NCI-H1105 (cell line): ENCODE data around the gene EPHA1.

ENCODE experiments used
- DNase-seq: peaks from one replicate; lab custom pipeline; 2025; lab: John Stamatoyannopoulos, UW

Gene EPHA1

DNA sequence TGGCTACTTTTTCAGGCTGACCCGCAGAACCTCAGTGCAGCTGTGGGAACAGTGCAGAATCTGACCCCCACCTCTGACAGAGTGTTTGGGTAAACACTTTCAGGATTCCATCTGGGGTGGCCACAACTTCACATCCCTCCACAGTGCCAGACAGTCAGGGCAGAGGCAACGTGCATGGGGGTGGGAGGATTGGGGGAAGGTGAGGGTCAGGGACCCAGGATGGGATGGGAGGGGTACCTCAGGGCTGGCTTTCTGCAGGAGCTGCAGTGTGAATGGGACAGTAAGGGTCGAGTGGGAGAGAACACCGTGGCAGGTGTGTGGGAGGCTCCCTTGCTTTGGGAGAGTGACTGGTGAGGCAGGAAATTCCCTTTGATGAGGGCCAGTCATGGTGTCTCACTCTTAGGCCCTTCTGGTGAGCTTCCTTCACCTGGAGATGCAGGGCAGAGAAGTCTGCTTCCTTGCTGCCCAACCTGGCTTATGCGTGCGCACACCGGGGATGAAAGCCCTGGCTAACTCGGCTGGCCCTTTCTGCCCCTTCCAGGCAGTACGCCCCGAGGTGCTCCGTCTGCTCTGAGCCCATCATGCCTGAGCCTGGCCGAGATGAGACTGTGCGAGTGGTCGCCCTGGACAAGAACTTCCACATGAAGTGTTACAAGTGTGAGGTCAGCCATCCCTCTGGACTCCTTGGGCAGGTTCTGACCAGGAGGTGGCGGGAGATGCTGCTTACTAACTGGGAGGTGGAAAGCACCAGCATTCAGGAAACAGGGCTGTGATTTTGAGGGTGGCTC lies 19.1 kb downstream of the EPHA1 start:
- no peak for DNase-seq

DNA sequence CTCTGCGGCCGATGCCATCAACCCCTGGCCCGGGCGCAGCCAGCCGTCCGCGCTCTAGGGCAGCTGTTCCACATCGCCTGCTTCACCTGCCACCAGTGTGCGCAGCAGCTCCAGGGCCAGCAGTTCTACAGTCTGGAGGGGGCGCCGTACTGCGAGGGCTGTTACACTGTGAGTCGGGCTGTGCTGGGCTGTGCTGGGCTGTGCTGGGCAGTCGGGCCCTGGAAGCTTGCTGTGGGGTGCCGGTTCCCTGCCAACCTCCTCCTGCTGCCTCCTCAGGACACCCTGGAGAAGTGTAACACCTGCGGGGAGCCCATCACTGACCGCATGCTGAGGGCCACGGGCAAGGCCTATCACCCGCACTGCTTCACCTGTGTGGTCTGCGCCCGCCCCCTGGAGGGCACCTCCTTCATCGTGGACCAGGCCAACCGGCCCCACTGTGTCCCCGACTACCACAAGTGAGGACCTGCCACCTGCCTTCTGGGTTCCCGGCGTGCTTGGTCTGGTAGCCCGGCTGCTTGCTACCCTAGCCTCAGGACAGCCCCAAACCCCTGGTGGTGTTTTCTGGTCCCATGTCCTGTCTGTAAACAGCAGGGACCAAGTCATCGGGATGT lies 20.1 kb downstream of the EPHA1 start:
- DNase-seq = no peak

DNA sequence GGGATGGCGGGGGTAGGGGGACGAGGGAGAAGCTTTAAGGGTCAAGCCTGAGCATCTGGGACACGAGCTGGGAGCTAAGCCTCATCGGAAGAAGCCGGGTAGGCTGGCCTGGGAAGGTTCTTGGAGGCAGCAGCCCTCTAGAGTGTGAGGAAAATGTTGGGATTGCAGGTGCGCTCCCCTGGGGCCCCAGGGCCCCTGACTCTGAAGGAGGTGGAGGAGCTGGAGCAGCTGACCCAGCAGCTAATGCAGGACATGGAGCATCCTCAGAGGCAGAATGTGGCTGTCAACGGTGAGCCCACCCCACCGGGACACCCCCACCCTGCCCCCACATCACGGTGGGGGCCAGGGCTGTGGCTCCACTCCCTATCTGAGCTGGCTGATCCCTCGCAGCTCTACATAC lies 20.6 kb downstream of the EPHA1 start:
- DNase-seq = no peak

DNA sequence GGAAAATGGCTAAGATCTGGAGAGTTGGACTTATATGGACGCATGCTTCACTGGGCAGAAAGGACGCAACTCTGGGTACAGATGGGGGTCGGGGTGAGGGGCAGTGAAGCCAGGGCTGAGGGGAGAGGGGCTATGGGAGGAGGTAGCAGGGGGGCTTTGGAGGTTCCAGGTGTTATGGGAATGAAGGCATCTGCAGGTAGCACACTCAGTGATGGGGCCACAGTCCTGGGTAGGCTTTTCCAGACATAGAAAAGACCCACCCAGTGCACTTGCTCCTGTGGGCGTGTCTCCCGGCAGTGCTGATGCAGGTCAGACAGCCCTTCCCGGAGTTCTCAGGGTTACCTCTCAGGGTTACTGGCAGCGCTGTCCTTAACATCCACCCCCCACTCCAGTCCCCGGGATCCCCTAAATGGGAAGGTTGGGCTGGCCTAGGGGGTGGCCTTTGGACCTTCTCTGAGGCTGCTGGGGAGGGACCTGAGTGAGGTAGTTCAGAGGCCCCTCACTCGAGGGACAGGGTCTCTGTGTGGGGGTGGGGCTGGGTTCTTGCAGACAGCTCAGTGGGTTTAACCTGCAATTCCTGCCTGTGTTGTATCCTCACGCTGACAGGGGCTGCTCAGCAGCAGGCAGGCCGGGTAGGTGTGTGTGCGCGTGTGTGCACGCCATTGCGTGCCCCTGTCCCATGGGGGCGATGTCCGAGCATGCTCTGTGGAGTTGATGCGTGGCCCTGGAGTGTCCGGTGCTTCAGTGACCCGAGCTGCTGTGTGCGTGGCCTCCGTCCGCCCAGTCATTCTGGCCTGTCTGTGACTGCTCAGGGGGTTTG lies 21.3 kb downstream of the EPHA1 start:
- DNase-seq = no peak

DNA sequence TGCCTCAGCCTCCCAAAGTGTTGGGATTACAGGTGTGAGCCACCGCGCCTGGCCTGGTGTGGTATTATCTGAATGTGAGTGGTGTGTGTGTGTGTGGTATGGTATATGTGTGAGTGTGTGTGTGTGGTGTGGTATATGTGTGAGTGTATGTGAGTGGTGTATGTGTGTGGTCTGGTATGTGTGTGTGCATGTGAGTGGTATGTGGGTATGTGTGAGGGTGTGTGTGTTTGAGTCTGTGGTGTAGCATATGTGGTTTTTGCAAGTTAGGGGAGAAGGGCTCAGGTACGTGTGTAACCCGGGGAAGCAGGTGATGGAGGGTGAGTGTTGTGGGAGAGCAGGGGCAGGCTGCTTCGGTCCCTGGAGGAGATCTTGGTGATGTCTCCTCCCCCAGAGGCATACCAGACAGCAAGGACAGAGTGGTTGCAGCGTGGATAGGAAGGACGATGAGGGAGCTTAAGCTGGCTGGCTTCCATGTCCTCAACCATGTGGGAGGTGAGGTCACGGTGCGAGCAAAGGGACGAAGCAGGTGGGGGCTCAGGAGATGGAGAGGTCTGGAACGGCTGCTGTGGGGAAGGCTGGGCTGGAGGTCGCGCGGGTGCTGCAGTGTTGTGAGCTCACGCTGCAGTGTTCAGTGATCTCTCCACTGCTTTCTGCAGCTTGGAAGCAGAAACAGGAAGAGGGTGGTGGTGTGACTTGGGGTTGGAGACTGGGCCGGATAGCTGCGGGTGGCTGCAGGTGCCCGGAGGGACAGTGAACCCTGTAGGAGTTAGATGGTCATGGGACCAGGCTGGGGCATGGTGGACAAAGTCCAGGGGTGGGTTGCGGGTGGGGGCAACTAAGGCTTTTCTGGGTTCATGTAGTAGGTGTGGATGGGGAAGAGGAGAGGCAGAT lies 22.5 kb downstream of the EPHA1 start:
- DNase-seq = no peak

DNA sequence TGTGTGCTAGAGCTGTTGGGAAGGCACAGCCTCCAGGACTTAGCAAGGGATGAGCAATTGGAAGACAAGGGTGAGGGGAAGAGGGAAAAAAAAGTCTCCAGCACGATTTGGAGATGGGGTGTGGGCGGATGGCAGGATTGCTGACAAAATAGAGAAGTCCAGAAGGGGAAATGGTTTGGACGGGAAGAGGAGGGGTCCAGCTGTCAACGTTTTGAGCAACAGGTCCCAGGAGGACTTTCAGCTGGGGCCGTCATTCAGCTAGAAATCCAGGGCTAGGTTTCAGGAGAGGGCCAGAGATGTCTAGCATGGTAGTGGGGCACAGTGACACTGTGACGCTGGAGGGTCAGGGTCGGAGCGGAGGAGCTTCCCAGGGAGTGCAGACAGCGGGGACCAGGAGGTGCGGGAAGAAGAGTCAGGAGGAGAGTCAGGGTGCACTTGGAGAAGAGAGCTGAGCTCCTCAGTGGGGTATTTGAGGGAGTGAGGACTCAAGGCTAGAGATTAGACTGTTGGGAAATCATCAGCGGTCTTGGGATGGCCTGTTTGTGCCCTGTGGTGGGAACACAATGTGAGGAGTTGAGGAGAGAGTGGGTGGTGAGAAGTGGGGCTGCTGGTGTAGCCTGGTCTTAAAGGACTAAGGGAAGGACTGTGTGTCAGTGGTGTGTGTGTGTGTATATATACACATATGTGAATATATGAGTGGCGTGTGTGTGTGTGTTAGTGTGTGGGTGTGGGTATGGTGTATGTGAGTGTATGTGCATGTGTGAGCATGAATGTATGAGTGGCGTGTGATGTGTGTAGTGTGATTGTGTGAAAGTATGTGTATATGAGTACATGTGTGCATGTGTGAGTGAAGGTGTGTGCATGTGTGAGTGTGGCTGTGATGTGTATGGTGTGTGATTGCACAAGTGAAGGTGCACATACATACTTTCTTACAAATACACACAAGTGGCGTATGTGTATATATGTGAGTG lies 23.7 kb downstream of the EPHA1 start:
- no peak for DNase-seq

DNA sequence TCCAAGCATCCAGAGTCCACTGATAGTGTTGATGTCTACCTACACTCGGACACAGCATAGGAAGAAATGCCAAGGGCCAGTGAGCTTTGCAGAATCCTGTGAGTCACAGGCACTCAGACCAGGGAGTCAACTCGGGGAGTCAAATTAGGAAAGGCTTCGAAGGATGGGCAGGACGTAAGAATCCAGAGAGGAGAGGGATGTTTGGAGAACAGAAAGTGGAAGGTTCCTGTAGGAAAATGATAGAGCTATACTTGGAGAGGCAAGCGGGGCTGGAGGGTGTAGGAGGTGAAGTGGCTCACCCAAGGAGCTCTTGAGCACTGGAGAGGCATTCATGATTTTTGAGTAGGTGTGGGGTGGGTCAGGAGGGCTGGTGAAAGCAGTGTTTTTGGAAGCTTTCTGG lies 24.5 kb downstream of the EPHA1 start:
- no peak for DNase-seq

DNA sequence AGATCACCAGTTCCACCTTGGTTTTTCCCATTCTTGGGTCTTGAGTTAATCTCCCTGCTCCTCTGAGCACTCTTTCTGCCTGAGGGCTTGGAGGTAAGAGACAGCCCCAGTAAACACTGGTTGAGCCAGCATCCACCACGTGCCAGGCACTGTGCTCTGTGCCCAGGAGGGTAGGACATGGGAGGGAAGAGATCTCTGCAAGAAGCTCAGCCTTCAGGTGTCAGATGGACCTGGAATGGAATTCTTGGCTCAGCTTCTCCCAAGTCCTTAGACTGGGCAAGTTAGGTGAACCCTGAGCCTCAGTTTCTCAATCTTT lies 25.1 kb downstream of the EPHA1 start:
- DNase-seq = no peak

DNA sequence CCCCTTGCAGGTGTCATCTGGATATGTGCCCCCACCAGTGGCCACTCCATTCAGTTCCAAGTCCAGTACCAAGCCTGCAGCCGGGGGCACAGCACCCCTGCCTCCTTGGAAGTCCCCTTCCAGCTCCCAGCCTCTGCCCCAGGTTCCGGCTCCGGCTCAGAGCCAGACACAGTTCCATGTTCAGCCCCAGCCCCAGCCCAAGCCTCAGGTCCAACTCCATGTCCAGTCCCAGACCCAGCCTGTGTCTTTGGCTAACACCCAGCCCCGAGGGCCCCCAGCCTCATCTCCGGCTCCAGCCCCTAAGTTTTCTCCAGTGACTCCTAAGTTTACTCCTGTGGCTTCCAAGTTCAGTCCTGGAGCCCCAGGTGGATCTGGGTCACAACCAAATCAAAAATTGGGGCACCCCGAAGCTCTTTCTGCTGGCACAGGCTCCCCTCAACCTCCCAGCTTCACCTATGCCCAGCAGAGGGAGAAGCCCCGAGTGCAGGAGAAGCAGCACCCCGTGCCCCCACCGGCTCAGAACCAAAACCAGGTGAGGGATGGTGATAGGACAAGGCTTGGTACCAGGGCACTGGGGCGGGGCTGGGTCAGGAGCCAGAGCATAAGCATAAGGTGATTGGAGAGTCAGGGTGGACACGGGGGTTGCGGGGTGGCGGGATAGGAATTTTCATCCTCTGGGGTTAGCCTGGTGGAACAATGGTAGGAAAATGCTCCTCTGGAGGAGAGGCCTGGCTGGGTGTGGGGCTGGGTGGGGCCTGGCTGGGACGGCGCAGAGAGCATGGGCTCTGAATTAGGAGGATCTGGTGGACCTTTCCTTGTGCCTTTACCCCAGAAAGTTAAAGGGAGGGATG lies 25.6 kb downstream of the EPHA1 start:
- no peak for DNase-seq

DNA sequence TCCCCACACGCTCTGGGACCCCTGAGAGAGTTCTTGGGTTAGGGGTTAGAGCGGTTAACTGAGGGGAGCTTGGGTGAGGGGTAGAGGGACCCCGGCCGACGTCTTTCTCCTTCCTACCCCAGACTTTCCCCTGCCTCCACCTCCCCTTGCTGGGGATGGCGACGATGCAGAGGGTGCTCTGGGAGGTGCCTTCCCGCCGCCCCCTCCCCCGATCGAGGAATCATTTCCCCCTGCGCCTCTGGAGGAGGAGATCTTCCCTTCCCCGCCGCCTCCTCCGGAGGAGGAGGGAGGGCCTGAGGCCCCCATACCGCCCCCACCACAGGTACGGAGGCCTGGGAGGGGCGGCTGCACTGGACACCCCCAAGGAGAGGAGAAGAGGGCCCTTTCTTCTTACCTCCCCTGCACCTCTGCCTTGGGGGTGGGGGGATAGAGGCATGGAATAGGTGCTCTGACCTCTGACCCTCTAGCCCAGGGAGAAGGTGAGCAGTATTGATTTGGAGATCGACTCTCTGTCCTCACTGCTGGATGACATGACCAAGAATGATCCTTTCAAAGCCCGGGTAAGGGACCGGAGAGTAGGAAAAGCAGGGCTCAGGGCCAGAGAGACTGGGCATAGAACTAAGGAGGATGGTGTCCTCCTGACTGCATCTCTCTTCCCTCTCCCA lies 26.4 kb downstream of the EPHA1 start:
- no peak for DNase-seq

DNA sequence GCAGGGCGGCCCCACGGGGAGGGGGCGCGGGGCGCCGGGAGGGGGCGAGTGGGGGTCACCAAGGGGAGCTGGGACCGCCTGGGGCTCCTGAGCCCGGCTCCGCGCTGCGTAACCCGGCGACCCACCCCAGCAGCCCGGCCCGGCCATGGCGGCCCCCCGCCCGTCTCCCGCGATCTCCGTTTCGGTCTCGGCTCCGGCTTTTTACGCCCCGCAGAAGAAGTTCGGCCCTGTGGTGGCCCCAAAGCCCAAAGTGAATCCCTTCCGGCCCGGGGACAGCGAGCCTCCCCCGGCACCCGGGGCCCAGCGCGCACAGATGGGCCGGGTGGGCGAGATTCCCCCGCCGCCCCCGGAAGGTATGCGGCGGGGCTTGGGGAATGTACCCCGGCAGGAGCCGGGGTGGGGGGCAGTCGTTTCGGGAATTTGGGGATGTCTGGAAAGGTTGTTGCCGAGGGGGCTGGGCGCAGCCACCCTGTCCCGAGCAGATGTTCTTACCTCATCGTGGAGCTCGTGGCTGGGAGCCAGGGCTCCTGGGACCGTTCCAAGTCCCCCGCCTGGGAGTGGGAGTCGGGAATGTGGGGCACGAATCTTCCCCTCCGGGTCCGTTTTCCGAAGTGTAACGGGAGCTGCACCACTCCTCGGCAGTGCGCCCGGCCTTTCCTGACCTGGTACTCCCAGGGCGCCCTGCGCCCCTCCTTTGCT lies 27.1 kb downstream of the EPHA1 start:
- DNase-seq = peak; percentile 54

DNA sequence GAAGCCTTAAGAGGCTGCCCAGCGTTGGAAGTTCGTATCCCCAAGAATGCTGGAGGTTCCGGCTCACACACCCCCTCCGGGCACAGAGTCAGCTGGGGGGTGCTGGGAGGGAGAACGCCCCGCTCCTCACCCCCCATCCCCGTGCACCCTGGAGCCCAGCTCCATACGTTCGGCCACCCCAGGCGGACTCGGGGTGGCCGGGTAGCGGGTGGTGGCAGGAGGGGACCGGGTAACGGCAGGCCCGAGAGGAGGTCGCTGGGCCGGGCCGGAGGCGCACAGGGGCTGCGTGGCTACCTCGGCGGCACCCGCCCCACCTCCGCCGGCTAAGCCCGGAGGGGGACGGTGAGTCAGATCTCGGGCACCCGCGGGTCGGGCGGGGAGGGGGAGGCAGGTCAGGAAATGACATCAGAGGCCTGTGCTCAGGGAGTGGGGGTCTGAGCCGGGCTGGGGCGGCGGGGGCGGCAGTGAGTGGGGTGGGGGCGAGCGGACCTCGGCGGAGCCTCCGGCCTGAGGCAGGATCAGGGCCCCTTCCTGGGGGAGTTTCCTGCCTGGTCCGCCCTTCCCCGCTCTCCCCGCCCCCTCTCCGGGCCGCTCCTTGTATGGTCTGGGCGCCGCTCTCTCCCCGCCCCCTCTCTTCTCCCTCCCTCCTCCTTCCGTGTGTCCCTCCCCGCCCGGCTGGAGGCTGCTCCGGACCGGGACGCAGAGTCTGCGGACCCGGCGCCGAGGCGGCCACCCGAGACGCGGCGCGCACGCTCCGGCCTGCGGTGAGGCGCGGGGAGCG lies 27.8 kb downstream of the EPHA1 start, which contains the start of gene ZYX:
ZYX (plus strand) TSS at position 700 of the 781 bp plus-strand sequence. CDS start 227 bp downstream, outside the sequence.
- peak; percentile 57 for DNase-seq

DNA sequence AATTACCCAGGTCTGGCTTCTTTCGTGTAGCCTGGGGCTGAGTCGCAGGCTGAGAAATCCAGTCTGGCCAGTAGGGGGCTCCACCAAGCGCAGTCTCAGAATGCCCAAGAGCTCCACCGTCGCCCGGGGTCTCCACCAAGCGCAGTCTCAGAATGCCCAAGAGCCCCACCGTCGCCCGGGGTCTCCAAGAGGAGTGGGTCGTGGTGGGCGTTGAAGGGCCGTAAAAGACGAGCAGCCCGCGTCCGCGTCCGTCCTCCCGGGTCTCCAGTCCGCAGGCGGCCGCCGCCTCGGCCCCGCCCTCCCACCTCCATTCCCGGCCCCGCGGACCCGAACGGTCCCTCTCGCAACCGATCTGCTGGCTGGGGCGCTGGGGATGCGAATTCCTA lies 28.4 kb downstream of the EPHA1 start:
- peak; percentile 71 for DNase-seq

DNA sequence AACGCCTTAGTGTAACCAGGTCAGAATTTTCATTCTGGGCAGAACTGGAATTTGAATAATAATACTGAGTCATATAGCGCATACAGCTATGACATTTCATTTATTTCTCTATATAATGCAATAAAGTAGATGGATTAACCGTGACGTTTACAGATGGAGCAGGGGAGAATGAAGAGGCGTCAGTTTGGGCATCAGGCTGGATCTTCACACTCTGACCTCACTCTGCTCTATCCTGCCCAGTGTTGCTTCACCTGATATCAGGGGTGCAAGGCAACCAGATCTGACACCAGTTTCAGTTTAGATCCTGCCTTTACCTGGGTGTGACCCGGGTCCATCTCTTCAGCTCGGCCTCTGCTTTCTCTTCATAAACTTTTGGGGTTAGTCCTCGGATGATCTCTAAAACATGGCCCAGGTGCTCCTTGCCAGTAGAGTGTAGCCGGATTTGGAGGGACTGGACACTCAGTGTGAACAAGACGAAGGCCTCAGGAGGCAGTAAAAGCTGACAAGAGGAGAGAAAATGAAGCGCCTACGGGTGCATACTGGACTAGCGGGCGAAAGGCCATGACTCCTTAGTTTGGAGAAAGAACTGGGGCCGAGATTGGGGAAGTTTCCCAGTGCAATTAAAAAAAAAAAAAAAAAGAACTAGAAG lies 28.9 kb downstream of the EPHA1 start:
- DNase-seq = no peak

DNA sequence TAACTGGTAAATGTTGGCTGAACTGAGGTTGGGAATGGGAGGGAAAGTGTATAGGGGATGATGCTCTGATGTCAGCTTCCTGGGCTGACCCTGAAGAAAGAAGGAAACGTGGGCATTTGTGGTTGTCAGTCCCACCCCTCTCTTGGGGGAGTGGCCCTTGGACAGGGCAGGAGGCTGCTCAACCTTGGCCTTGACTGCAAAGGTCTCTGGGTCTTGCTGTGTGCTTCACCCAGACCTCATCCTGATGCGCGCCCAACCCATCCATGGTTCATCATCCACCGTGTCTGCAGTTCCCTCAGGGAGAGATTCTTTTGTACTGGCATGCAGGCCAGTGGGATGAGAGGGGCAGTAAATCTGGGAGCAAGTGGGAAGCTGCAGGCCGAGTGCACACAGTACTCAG lies 32.3 kb downstream of the EPHA1 start:
- DNase-seq = no peak

DNA sequence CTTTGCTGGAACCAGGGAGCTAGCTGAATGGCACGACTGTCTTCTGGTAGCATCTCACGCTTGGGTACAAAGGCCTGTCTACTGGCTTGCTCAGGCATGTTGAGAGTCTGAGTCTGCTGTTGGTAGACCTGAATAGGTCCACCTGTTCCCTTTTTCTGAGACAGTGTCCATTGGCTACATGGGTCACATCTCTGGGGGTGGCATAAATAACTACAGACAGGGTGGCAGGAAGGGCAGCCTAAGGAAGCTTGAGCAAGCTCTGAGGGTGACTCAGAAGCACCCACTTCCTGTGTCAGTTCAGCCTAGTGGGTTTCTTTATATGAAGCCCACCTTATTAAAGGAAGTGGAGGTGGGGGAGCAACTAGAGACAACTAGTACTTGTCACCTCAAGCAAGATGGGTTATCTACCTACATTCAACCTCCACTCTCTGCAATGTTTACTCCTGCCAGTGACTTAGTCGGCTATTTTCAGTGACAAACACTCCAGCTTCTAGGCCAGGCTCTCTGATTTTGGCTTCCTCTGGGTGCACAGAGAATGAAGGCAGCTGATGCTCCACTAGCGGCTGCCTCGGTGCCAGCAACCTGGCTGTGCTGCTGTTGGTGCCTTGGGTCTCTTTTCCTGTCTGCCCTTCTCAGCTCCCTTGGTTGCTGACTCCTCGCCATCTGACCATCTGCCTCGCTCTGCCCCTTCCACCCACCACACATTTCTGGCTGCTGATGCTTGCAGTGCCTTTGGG lies 33.2 kb downstream of the EPHA1 start:
- no peak for DNase-seq

DNA sequence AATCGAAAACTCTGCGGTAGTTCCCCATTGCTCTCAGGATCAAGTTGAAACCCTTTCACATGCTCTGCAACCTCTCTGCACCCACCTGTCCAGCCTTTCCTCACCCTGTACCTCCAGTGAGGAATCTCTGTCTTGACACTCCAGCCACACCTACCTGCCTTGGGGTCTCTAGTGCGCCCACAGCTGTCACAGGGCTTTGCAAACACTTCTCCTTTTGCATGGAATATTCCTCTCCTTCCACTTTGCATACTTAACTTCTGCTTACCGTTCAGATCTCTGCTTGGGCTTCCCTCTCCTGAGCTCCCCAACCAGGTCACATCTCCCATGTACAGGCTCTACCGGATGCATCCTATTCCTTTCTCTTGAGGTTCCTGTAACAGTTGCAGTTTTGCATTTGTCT lies 34.1 kb downstream of the EPHA1 start:
- DNase-seq = no peak
